ENCODE results near the gene PADI3. TPM values are rescaled to one million over a fixed set of nuclear protein-coding genes. Genes with fewer than 3 reads are reported as not detected.

Gene PADI3
- total RNA-seq, 1 experiment from 2014 or later, result 0.61 TPM

GRCh38 chr1:17207540-17207939 is 41.4 kb upstream of the PADI3 start:
- Mint-ChIP-seq H3K27ac (no peak overlapping the region), H3K27me3 (ENCODE audit: low read depth) (peaks cover 2% of the 10 kb centered on the region; the same call in 1 of the 2 replicates), H3K9me3 (no peaks in the 10 kb centered on the region), H3K4me3 (no peak overlapping the region), H3K4me1 (peaks cover 9% of the 10 kb centered on the region), H3K36me3 (no peaks in the 10 kb centered on the region)
- ChIA-PET POLR2A (interaction anchor here (0.7 kb wide), 1 partner anchor 9 kb away, joined by 3 read pairs; no protein-coding TSS in a partner anchor), CTCF (interaction anchor here (2.0 kb wide), 1 partner anchor 30 kb away, joined by 5 read pairs; no protein-coding TSS in a partner anchor)
- TF ChIP-seq, protein P1, sequence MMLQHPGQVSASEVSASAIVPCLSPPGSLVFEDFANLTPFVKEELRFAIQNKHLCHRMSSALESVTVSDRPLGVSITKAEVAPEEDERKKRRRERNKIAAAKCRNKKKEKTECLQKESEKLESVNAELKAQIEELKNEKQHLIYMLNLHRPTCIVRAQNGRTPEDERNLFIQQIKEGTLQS (CRISPR knock-in tag; conservative IDR thresholded peaks at IDR 0.05), result no peak
- TF ChIP-seq TCF7 (CRISPR knock-in tag; IDR thresholded peaks at IDR 0.05; ENCODE audit: low read depth), result no peak
- TF ChIP-seq ATF1 (CRISPR knock-in tag; IDR thresholded peaks at IDR 0.05), result no peak
- no peak for TF ChIP-seq ZNF416 (CRISPR knock-in tag; IDR thresholded peaks at IDR 0.05)
- no peak for TF ChIP-seq ZNF232 (CRISPR knock-in tag; IDR thresholded peaks at IDR 0.05)
- TF ChIP-seq, protein P2, sequence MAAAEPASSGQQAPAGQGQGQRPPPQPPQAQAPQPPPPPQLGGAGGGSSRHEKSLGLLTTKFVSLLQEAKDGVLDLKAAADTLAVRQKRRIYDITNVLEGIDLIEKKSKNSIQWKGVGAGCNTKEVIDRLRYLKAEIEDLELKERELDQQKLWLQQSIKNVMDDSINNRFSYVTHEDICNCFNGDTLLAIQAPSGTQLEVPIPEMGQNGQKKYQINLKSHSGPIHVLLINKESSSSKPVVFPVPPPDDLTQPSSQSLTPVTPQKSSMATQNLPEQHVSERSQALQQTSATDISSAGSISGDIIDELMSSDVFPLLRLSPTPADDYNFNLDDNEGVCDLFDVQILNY (CRISPR knock-in tag; IDR thresholded peaks at IDR 0.05), result no peak
- TF ChIP-seq NFE2L1 (CRISPR knock-in tag; IDR thresholded peaks at IDR 0.05), result no peak
- no peak for TF ChIP-seq ZBTB21 (CRISPR knock-in tag; IDR thresholded peaks at IDR 0.05; ENCODE audit: borderline replicate concordance)
- no peak for TF ChIP-seq JUN (CRISPR knock-in tag; IDR thresholded peaks at IDR 0.05)
- no peak for TF ChIP-seq ZNF138 (CRISPR knock-in tag; conservative IDR thresholded peaks at IDR 0.05)
- no peak for TF ChIP-seq TEAD4 (CRISPR knock-in tag; IDR thresholded peaks at IDR 0.05)
- TF ChIP-seq ZNF396 (CRISPR knock-in tag; IDR thresholded peaks at IDR 0.05; ENCODE audit: borderline replicate concordance), result no peak
- no peak for TF ChIP-seq SOX15 (CRISPR knock-in tag; IDR thresholded peaks at IDR 0.05)
- TF ChIP-seq, protein P3, sequence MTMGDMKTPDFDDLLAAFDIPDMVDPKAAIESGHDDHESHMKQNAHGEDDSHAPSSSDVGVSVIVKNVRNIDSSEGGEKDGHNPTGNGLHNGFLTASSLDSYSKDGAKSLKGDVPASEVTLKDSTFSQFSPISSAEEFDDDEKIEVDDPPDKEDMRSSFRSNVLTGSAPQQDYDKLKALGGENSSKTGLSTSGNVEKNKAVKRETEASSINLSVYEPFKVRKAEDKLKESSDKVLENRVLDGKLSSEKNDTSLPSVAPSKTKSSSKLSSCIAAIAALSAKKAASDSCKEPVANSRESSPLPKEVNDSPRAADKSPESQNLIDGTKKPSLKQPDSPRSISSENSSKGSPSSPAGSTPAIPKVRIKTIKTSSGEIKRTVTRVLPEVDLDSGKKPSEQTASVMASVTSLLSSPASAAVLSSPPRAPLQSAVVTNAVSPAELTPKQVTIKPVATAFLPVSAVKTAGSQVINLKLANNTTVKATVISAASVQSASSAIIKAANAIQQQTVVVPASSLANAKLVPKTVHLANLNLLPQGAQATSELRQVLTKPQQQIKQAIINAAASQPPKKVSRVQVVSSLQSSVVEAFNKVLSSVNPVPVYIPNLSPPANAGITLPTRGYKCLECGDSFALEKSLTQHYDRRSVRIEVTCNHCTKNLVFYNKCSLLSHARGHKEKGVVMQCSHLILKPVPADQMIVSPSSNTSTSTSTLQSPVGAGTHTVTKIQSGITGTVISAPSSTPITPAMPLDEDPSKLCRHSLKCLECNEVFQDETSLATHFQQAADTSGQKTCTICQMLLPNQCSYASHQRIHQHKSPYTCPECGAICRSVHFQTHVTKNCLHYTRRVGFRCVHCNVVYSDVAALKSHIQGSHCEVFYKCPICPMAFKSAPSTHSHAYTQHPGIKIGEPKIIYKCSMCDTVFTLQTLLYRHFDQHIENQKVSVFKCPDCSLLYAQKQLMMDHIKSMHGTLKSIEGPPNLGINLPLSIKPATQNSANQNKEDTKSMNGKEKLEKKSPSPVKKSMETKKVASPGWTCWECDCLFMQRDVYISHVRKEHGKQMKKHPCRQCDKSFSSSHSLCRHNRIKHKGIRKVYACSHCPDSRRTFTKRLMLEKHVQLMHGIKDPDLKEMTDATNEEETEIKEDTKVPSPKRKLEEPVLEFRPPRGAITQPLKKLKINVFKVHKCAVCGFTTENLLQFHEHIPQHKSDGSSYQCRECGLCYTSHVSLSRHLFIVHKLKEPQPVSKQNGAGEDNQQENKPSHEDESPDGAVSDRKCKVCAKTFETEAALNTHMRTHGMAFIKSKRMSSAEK (CRISPR knock-in tag; IDR thresholded peaks at IDR 0.05; ENCODE audit: borderline replicate concordance), result no peak
- TF ChIP-seq FOXK1 (CRISPR knock-in tag; IDR thresholded peaks at IDR 0.05), result no peak
- TF ChIP-seq CTCF (IDR thresholded peaks at IDR 0.05), result no peak
- TF ChIP-seq ZNF263 (CRISPR knock-in tag; IDR thresholded peaks at IDR 0.05; ENCODE audit: low read depth), result no peak
- TF ChIP-seq, protein P4, sequence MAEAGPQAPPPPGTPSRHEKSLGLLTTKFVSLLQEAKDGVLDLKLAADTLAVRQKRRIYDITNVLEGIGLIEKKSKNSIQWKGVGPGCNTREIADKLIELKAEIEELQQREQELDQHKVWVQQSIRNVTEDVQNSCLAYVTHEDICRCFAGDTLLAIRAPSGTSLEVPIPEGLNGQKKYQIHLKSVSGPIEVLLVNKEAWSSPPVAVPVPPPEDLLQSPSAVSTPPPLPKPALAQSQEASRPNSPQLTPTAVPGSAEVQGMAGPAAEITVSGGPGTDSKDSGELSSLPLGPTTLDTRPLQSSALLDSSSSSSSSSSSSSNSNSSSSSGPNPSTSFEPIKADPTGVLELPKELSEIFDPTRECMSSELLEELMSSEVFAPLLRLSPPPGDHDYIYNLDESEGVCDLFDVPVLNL (CRISPR knock-in tag; IDR thresholded peaks at IDR 0.05; ENCODE audit: borderline replicate concordance, low read depth), result no peak
- TF ChIP-seq TP53 (CRISPR knock-in tag; IDR thresholded peaks at IDR 0.05), result no peak
- TF ChIP-seq GRHL2 (CRISPR knock-in tag; IDR thresholded peaks at IDR 0.05; ENCODE audit: insufficient replicate concordance, severe bottlenecking), result no peak
- ATAC-seq (peak; percentile 26; the same call in 1 of the 2 replicates), DNase-seq (ENCODE audit: low spot score) (no peak)

Measured in WTC11 (cell line).